Measurements from ENCODE around the gene NOX5. TPM values are rescaled to one million over a fixed set of nuclear protein-coding genes. Genes with fewer than 3 reads are reported as not detected.

The NOX5 gene
- total RNA-seq, 6 experiments from 2014 or later = 0.06 to 0.15 (median 0.11) TPM; not detected in 3

DNA sequence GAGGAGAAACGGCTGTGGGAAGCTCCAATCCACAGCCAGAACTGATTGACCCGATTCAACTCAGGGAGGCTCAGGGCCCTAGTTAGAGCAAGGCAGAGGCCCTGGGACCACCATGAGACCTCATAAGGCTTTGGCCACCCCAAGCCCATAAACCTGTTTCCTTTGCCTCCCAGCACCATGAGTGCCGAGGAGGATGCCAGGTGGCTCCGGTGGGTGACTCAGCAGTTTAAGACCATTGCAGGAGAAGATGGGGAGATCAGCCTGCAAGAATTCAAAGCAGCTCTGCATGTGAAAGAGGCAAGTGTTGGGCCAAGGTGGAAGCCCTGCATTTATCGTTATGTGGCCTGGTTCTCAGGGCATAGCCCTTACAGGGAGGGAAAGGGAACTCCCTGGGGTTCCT, 11.9 kb downstream of the NOX5 start:
- no peaks in the 10 kb centered on the region for H3K9me3 ChIP-seq
- no peak overlapping the region for H3K4me3 ChIP-seq
- no peaks in the 10 kb centered on the region for H3K4me1 ChIP-seq
- TF ChIP-seq CTCF (IDR thresholded peaks at IDR 0.05) (no peak), POLR2A (IDR thresholded peaks at IDR 0.05) (no peak)
- no peak for DNase-seq
- H3K27me3 ChIP-seq = peaks cover 0 to 1% of the 10 kb centered on the region in 2 donors
- WGBS (ENCODE audit: insufficient coverage, low coverage, low lambda C conversion rate, missing lambda C conversion rate) = 83% methylated on average over 1 of the region's 5 CpGs
- ATAC-seq = no peak
- intact Hi-C loops (cut with DNase I) = no loop called here
- no peak overlapping the region for H3K27ac ChIP-seq
- H3K36me3 ChIP-seq = no peaks in the 10 kb centered on the region

DNA sequence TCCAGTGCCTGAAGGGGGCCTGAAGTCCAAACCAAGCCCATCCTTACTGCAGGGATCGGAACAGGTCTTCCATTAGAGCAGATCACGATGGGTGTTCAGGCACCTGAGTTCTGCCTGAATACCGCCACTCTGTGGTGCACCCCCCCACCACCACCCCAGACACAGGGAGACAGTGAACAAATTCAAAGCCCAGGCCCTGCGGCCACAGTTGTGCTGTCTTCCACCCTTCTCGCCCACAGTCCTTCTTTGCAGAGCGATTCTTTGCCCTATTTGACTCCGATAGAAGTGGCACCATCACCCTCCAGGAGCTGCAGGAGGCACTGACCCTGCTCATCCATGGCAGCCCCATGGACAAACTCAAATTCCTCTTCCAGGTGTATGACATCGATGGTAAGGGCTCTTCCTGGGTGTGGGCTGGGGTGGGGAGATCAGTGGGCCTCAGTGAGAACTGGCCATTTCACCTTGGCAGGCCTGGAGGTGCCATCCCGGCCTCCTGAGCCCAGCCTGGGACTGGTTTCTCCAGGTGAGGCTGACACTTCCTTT, 13.6 kb downstream of the NOX5 start:
- Histone ChIP-seq H3K4me3 (no peak overlapping the region), H3K9me3 (no peaks in the 10 kb centered on the region), H3K36me3 (no peaks in the 10 kb centered on the region), H3K4me1 (no peaks in the 10 kb centered on the region), H3K27me3 (peaks cover 0 to 6% of the 10 kb centered on the region in 2 donors), H3K27ac (no peak overlapping the region)
- TF ChIP-seq CTCF (IDR thresholded peaks at IDR 0.05) (no peak), POLR2A (IDR thresholded peaks at IDR 0.05) (no peak)
- intact Hi-C loops (cut with DNase I) = no loop called here
- WGBS (ENCODE audit: insufficient coverage, low coverage, low lambda C conversion rate, missing lambda C conversion rate) = 92% methylated on average over 7 of the region's 9 CpGs
- no peak for ATAC-seq
- DNase-seq = no peak

DNA sequence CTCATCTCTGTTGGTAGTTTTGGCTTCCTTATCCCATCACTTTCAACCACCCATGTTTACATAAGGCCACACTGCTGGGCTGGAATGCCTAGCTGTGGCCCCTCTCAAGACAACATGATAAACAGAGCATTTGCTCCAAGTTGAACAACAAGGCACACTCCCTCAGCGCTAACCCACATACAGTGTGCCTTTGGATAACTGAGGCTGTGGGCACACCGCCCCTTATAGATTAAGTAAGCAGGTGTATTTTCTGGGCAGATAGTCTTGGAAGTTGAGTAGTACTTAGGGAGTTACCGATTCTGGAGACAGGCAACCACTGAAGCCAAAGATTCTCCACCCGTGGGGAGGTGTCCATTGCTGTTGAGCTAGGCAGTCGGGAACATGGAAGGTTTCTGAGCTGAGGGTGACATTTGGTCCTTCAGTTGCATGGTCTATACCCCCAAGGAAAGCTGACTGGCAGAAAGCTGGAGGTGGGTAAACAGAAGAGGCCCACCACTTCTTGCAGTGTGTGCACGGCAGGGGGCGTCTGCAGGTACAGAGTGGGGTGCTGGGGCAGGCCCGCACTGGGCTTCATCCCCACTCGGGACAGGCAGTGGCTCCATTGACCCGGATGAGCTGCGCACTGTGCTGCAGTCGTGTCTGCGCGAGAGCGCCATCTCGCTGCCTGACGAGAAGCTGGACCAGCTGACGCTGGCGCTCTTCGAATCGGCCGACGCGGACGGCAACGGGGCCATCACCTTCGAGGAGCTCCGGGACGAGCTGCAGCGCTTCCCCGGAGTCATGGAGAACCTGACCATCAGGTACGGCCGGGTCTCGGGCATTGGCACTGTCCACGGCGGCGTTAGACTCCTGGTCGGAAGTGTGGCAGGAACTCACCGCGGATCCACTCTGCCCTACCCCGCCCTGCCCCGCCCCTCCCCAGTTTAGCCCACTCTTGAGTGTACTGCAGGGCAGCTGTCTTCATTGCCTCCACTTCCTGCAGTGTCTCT, 16.8 kb downstream of the NOX5 start:
- DNase-seq (peak in 2 of 3 donors; percentile 48 to 63), ATAC-seq (peak; percentile 39 to 76 (median 62))
- no peaks in the 10 kb centered on the region for H3K9me3 ChIP-seq
- intact Hi-C loops (cut with DNase I) = no loop called here
- peaks cover 0 to 7% of the 10 kb centered on the region in 2 donors for H3K27me3 ChIP-seq
- TF ChIP-seq POLR2A (IDR thresholded peaks at IDR 0.05) (no peak), CTCF (IDR thresholded peaks at IDR 0.05) (peak in 3 of 4 donors; percentile 30 to 49 (median 33))
- no peak overlapping the region for H3K4me3 ChIP-seq
- no peaks in the 10 kb centered on the region for H3K4me1 ChIP-seq
- H3K36me3 ChIP-seq = no peaks in the 10 kb centered on the region
- H3K27ac ChIP-seq = no peak overlapping the region
- WGBS (ENCODE audit: insufficient coverage, low coverage, low lambda C conversion rate, missing lambda C conversion rate) = 0% methylated on average over 8 of the region's 42 CpGs

GRCh38 chr15:69032031-69032430, 17.5 kb downstream of the NOX5 start:
- H3K27me3 ChIP-seq = peaks cover 0 to 7% of the 10 kb centered on the region in 2 donors
- H3K36me3 ChIP-seq = no peaks in the 10 kb centered on the region
- 39% methylated on average over 5 of the region's 5 CpGs for WGBS (ENCODE audit: insufficient coverage, low coverage, low lambda C conversion rate, missing lambda C conversion rate)
- intact Hi-C loops (cut with DNase I) = no loop called here
- H3K9me3 ChIP-seq = no peaks in the 10 kb centered on the region
- no peaks in the 10 kb centered on the region for H3K4me1 ChIP-seq
- ATAC-seq (no peak), DNase-seq (no peak)
- H3K4me3 ChIP-seq = no peak overlapping the region
- no peak for TF ChIP-seq POLR2A (IDR thresholded peaks at IDR 0.05)
- TF ChIP-seq CTCF (IDR thresholded peaks at IDR 0.05) = no peak
- no peak overlapping the region for H3K27ac ChIP-seq
